GM18861 (cell line): Measurements from ENCODE around the gene ALOX15B.
"Not testable (repeated sequence)": the region's sequence is repeated elsewhere in the genome, so short reads cannot be mapped to it uniquely, and the experiment has no call there.

Source experiments
- ATAC-seq: cut with Tn5 transposase; IDR thresholded peaks from one replicate; pipeline ENCODE4 v1.9.1; 2021; ENCODE audit not compliant: unreplicated experiment

ALOX15B gene

DNA sequence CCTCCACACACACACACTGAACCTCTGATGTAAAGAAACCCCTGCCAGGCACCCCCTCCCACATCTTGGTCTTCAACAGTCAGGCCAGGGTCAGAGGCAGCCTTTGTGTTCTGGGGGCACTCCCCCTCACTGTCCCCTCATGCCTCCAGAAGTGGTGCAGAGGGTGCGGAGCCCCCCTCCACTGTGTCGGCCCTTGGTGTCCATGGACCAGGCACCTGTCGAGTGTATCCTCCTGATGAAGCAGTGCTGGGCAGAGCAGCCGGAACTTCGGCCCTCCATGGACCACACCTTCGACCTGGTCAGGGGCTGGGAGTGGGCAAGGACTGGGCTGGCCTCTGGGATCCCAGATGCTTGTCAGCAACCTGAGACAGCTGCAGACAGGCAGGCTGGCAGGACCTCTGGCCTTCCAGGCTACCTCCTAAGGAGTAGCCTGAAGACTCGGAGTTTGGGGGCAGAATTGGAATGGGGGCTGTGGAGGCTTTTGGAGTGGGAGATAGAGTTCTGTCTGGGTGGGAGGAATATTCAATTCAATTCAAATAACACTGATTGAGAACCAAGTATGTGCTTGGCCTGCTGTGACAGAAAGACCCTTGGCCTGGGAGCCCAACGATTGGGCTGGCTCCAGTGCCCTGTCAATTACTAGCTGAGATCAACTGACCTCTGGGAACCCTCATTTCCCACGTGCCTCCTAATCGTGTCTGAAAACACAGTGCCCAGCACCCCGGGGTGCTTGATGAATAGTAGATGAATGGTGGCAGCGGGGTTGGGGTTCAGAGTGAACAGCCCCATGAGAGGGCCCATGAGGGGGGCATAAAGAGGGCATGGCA lies 24.9 kb upstream of the ALOX15B start:
- no peak for ATAC-seq

DNA sequence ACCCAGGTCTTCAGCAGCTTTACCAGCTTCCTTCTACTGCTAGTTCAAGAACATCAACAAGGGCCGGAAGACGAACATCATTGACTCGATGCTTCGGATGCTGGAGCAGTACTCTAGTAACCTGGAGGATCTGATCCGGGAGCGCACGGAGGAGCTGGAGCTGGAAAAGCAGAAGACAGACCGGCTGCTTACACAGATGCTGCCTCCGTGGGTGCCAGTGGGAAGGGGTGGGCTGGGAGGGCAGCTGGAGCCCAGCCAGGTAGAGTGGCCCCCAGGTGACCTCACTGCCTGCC lies 24.4 kb upstream of the ALOX15B start:
- ATAC-seq: no peak

DNA sequence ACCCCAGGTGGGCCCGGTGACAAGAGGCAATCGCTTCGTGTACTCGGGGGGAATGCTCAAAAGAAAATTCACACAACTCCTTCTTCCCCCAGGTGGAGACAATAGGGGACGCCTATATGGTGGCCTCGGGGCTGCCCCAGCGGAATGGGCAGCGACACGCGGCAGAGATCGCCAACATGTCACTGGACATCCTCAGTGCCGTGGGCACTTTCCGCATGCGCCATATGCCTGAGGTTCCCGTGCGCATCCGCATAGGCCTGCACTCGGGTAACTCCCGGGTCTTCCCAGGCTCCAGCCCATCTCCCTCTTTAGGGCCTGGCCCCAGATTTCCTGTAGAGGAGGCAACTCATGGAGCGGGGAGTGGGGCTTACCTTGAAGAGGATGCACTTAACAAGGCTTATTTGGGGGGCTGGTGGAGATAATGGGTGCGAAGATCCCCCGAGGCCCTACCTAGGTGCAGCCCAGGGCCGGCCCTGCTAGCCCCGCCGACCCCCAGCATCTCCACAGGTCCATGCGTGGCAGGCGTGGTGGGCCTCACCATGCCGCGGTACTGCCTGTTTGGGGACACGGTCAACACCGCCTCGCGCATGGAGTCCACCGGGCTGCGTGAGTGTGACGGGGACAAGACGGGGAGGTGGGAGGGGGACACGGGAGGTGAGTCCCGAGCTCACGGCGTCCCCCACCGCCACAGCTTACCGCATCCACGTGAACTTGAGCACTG lies 23.5 kb upstream of the ALOX15B start:
- ATAC-seq: no peak

DNA sequence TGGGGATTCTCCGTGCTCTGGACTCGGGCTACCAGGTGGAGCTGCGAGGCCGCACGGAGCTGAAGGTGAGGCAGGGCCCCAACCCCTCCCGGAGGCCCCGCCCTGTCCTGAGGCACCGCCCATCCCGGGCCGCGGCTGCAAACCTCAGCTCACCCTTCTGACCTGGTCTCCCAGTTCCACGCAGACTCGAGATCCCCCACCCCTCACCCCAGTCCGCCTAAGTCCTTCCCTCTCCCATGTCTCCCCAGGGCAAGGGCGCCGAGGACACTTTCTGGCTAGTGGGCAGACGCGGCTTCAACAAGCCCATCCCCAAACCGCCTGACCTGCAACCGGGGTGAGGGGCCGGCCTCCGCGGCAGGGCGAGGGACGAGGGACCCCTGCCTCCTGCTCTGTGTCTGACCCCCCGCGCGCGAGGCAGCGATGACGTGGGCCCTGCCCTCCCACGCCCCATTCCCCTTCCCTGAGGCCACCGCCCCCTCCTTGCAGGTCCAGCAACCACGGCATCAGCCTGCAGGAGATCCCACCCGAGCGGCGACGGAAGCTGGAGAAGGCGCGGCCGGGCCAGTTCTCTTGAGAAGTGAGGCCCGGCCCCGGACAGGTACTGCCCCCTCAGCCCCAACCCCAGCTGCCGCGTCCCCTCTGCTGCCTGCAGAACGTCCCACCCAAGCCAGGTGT lies 22.8 kb upstream of the ALOX15B start:
- ATAC-seq: no peak

DNA sequence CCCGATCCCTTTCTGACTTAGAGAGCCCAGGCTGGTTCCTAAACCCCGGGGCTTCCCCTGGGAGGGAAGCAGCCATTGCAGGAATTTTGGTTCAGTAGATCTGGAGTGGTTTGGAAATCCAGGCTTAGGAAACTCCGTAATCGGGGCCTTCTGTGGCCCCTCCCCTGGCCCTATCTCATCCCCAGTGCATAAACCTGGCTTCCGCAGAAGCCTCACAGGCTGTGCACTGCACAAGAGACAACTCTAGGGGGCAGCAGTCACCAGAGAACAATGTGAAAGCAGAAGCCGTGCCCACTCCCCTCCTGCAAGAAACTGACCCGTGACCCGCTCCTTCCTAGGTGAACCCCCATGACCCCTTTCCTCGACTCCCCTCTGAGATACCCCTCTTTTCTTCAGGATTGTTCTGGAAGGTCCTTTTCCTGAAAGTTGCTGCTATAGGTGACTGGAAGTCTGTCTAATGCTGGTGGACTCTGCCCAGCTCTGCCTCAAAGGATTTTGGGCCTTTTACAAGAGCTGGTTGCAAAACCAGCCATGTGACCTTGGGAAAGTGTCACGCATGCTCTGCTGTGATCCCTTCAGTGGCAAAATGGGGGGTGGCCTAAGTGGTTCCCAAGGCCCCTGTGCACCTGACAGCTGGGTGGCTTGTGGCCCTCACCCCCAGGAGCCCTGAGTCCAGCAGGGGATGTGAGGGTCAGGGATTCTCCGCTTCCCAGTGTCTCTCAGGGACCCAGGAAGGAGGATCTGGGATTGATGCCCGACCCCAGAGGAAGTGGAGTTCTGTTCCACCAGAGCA lies 22.0 kb upstream of the ALOX15B start:
- no peak for ATAC-seq

DNA sequence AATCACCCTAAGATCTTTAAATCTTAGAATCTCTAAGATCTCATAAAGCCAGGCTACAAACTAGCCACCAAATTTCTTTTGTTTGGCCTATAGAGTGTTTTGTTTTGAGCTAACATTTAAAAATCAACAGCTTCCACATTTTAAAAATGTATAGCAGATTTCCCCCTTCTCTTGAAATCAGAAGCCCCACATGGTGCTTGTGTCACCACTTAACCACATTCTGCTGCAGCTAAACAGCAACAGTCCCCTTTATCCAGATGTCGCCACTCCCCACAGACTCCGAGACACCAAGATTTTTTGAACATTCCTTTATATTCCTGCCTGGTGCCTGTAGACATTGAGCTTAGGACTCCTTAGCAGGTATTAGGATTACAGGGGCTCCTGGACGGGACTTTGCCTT lies 20.4 kb upstream of the ALOX15B start:
- no peak for ATAC-seq

DNA sequence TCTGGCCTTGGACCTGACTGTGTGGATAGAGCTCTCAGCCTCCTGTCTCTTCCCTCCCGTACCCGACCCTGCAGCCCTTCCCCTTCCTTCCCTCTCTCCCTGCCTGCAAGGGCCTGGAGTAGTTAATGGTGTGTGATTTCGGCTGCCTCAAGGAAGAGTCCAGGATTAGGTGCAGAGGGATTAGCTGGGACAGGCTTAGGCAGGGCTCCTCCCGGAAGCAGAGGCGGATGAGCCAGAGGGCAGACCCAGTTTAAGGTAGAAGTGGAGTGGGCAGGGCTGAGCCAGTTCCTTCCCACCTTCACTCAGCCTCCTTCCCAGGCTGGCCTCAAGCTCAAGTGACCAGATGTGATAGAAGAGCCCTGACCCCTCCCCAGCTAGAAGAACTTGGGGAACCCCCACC lies 19.7 kb upstream of the ALOX15B start:
- ATAC-seq: no peak

DNA sequence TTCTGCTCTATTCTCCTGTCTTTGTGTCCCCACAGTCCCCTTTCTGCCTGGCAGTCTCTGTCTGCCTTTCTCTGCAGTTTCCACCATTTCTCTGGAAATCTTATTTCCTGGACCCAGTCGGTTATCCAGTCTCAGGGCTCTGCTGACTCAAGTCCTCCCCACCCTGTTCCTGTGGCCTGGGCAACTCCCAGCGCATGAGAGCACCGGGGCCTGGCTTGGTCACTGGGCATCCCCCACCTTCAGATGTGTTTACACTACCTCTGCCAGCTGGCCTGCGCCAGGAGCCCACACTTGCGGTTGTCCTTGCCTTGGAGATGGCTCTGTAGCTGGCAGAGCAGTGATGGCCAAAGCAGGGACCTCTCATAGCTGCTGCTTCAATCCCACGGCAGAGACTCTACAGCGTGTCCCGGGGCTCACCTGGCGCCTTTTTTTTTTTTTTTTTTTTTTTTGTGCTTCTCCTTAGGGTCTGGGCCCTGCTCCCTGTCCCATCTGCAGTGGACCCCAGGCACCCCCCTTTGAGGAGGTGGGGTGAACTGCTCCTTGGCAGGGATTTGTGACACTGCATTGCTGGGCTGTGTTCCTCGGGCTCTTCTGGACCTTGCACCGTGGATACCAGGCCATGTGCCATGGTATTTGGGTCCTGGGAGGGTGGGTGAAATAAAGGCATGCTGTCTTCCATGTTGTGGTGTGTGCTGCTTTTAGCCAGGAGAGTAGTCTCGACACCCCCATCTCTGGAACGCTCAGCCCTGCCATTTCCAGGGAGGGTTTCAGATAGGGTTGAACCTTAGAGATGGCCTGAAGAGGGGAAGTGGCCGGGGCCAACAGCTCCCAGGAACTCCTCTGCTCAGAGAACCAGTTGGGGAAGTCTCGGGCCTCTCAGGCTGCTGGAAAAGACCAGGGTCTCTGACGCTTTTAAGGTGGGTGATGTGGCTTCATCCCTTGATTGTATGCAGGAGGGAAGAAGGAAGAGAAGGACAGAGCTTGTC lies 18.9 kb upstream of the ALOX15B start:
- ATAC-seq: no peak

DNA sequence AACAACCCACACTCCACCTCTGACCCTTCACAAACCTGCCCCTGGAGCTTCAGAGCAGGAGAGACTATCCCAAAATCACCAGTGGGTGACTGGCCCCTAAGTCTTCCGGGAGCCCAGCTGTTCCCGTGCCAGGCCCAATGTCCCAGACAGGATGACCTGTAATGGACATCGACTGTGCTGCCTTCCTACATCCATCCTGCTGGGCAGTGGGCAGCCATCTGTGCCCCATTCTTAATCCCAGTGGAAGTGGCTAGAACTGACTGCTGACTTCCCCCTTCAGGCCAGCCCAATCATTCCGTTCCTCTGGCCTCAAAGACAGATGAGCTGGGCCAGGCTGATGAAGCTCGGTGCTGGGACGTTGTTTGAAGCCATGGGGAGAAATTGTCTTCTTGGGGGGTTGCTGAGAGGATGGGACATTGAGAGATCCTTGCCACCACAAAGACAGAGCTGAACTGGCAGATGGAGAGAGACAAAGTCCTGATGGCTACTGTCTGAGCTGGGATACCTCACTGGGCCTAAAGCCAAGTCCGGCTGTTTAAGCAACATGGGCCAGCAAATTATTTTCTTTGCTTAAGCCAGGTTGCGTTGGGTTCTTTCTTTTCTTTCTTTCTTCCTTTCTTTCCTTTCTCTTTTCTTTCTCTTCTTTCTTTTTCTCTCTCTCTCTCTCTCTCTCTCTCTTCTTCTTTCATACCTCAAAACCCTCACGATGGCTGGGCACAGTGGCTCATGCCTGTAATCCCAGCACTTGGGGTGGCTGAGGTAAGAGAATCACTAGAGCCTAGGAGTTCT lies 17.9 kb upstream of the ALOX15B start:
- ATAC-seq: no peak

DNA sequence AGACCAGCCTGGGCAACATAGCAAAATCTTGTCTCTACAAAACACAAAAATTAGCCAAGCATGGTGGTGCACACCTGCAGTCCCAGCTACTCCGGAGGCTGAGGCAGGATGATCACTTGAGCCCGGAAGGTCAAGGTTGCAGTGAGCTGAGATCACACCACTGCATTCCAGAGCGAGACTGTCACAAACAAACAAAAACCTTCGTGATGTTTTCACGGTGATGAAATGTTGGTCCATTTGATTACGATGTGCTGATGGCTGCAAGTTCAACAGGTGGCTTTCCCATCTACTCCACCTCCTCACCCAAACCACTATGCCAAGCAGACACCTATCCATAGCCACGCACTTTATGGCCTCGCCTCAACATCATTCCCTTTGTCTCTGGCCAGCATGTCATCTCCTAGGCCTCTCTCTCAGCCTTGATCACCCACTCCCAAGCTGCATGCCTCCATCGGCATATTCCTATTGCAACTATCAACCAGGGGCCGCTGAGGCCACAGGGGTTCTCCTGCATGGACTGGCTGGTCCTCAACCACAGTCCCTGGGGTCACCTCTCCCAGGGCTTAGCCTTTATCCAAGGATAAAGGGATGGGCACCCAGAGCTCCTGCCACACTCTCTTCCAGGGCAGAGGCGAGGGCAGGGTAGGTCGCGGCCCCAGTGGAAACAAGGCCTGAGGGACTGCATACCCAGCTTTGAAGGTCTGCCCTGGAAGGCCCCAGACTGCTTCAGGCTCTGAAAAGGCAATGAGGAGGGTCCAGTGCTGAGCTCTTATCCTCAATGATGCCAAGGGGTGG lies 17.1 kb upstream of the ALOX15B start:
- ATAC-seq: no peak

DNA sequence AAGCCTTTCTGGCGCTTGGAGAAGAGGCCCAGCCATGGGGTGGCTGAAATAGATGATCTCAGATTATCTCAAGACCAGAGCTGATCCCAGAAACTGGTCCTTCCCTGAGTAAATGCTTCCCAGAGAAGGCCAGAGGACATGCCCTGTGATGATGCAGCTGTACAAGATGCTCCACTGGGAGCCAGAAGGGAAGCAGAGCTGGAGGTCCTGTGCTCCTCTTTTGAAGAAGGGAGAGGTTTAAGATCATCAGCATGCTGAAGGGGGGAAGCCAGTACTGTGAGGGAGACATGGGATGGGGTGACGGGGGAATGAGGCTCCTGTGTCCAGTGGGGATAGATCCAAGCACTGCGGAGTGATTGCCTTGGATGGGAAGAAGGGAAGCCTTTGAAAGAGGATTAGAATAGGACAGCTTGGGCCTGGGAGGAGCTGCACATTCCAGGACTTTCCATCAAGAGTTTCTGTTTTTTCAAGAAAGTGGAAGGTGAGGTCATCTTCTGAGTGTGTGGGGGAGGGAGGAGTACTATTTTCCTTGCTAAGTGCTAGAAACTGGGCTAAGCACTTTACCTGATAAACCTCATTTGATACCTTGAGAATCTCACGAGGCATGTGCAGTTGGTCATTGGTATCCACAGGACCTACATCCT lies 16.4 kb upstream of the ALOX15B start:
- no peak for ATAC-seq

DNA sequence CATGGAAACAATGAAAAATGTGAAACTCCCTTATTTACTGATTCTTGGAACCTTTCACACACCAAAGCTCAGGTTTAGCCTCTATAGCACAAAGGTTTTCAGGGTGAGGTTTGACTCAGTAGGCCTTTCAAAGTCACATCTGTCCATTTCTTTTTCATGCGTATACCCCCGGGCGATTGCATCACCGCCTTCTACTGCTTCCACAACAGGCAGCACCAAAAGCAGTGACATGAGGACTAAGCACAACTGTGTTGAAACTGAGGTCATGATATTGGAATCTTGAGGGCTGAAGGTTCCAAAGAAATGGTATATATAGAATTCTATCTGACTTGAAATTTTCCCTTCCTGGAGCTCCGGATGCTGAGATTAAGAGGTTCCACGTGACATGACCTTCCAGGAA lies 14.7 kb upstream of the ALOX15B start:
- ATAC-seq: not testable (repeated sequence)

DNA sequence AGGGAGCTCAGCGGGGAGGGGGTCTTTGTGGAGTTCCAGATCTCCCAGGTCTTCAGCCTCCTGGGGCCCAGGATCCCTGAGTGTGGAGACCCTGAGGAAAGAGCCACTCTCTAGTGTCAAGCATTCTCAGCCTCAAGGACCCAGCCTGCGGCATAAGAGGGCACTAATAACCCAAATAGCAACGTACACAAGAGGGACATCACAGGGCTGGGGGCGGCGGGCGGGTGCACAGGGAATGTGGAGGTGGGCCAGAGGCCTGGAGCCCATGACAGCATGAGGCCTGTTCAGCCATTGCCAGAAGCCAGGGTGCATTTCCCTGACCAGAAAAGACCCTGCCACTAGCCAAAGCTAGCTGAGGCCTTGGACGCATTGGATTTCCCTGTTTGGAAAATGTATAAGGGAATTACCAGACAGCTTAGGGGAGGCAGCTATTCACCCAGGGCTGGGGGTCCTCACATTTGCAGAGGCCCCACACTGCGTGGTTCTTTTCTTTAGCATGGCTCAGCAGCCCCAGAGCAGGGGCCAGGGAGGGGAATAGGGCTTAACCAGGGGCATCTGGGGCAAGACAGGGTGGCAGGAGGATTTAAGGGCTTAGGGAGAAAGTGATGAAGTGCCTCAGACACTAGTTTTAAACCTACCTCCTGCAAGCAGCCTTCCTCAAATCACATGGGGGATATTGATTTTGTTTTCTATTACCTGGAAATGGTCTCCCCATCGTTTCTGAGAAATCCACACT lies 13.5 kb upstream of the ALOX15B start:
- ATAC-seq: no peak

DNA sequence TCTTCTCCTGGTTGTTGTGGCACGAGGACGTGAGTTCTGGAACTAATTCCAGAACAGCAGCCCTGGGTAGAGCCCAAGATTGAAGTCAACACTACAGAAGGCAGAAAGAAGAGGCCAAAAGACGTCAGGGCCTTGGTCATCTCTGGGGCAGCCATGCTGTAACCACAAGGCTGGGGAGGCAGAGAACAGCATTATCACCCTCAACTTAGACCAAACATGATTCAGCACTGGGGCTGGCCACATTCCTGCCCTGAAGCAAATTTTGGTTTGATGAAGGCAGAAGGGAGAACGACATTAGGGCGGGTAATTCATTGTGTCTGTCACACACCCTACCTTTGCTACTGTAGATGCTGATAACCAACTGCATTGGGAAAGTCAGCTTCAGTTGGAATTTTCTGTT lies 9.7 kb upstream of the ALOX15B start:
- ATAC-seq: no peak

DNA sequence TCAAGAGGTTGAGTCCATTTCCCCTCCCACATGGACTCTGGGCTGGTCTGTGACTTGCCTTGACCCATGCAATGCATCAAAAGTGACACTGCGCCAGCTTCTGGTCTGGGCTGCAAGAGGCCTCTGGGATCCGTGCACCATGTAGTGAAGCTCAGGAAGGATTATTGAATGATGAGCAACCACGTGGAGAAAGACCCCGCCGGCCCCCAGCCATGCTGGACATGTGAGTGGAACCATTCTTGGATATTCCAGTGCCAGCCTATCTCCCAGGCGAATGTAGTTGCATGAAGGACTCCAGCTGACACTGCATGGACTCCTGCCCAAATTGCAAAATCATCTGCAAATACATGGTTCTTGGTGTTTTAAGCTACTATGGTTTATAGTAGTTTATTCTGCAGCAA lies 7.6 kb upstream of the ALOX15B start:
- ATAC-seq: no peak

DNA sequence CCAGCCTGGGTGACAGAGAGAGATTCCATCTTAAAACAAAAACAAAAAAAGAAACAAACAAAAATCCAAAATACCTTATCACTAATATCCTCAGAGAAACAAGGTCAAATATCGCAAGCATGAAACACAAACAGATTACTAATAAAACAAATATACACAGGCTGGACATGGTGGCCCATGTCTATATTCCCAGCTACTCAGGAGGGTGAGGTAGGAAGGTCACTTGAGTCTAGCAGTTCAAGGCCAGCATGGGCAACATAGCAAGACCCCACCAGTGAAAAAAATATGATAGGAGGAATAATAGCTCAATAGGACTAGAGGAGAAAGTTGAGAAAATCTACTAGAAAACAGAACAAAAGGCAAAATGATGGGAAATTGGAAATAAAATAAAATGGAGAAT lies 6.9 kb upstream of the ALOX15B start:
- no peak for ATAC-seq

DNA sequence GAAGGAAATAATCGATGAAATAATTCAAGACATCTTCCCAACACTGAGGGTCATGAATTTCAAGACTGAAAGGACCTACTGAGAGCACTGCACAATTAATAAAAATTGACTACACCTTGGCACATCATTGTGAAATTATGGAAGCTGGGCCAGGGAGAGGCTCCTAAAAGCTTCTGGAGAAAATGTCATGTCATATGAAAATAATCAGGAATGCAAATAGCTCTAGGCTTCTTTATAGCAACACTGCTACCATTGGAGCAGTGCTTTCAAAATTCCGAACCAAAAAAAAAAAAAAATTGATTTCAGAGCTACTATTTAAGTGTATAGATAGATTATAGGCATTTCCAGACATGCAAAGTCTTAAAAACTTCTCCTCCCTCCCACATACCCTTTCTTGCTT lies 6.4 kb upstream of the ALOX15B start:
- ATAC-seq: no peak
